ENCODE results near the gene CSF2RB. TPM values are rescaled to one million over a fixed set of nuclear protein-coding genes. Genes with fewer than 3 reads are reported as not detected.

CSF2RB gene
- total and polyA plus RNA-seq, 2 experiments from 2014 or later: 0.60 TPM; not detected in 1

GRCh38 chr22:36899498-36899897, 13.9 kb upstream of the CSF2RB start:
- Histone ChIP-seq H3K4me1 (ENCODE audit: low read depth) (no peaks in the 10 kb centered on the region), H3K4me3 (no peak overlapping the region), H3K9me3 (ENCODE audit: low read depth) (no peaks in the 10 kb centered on the region), H3K36me3 (no peaks in the 10 kb centered on the region), H3K27ac (no peak overlapping the region), H3K27me3 (no peaks in the 10 kb centered on the region)
- DNase-seq (ENCODE audit: low read depth in 1 of 2, low spot score in 1 of 2): no peak
- no peak for TF ChIP-seq CTCF (IDR thresholded peaks at IDR 0.05; ENCODE audit: low read depth, low read length)

DNA sequence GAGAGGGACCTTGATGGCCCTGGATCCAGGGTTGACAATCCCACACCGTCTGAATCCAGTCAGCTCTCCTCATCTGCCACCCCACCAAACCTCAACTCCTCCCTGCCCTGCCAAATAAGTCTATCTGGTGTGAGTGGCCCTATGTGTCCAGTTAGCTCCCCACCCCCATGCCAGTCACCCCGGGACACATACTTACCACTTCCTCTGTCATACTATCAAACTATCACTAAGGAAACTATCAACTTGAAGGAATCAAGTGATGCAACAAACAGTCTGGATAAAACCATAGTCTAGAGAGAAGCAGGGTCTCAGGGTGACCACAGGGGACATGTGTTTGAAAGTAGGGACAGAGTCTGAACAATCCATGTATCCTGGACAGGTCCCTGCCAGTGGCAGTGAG, 13.2 kb upstream of the CSF2RB start:
- no peak overlapping the region for H3K4me3 ChIP-seq

DNA sequence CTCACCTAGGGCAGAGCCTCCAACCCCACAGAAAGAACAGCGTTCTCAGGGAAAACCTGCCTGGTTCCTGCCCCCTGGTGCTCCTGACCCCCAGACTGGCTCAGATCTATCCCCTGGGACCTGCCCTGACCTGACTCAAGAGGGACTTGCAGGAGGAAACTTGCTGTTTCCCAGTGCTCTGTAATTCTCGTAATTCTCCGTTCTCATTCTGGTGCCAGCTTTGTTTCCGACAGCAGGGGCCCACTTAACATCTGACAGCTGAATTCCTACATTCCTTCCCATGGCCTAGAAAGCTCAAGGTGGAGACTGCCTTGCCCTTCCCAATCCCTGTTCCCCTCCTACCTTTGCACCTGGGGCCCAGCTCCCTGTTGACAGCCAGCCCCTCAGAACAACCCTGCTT, 12.5 kb upstream of the CSF2RB start:
- Histone ChIP-seq H3K27me3 (no peaks in the 10 kb centered on the region), H3K9me3 (ENCODE audit: low read depth) (no peaks in the 10 kb centered on the region), H3K4me3 (no peak overlapping the region), H3K36me3 (no peaks in the 10 kb centered on the region), H3K4me1 (ENCODE audit: low read depth) (no peaks in the 10 kb centered on the region), H3K27ac (no peak overlapping the region)
- DNase-seq (ENCODE audit: low read depth in 1 of 2, low spot score in 1 of 2): peak; percentile 24 to 42
- TF ChIP-seq CTCF (IDR thresholded peaks at IDR 0.05; ENCODE audit: low read depth, low read length): no peak

More for the DNA sequence above, 13.2 kb upstream of the CSF2RB start:
- Histone ChIP-seq H3K27me3 (no peaks in the 10 kb centered on the region), H3K36me3 (no peaks in the 10 kb centered on the region), H3K9me3 (ENCODE audit: low read depth) (no peaks in the 10 kb centered on the region), H3K4me1 (ENCODE audit: low read depth) (no peaks in the 10 kb centered on the region), H3K27ac (no peak overlapping the region)
- no peak for TF ChIP-seq CTCF (IDR thresholded peaks at IDR 0.05; ENCODE audit: low read depth, low read length)
- no peak for DNase-seq (ENCODE audit: low read depth in 1 of 2, low spot score in 1 of 2)

- H3K27ac ChIP-seq: no peak overlapping the region
- H3K4me3 ChIP-seq: no peak overlapping the region
Measured at GRCh38 chr22:36901411-36902142, 11.9 kb upstream of the CSF2RB start.

GRCh38 chr22:36902143-36902926, 11.1 kb upstream of the CSF2RB start:
- Histone ChIP-seq H3K9me3 (ENCODE audit: low read depth) (no peaks in the 10 kb centered on the region), H3K36me3 (no peaks in the 10 kb centered on the region), H3K4me3 (no peak overlapping the region), H3K27ac (no peak overlapping the region), H3K27me3 (no peaks in the 10 kb centered on the region), H3K4me1 (ENCODE audit: low read depth) (no peaks in the 10 kb centered on the region)
- no peak for DNase-seq (ENCODE audit: low read depth in 1 of 2, low spot score in 1 of 2)
- no peak for TF ChIP-seq CTCF (IDR thresholded peaks at IDR 0.05; ENCODE audit: low read depth, low read length)

More at GRCh38 chr22:36901411-36902142, 11.9 kb upstream of the CSF2RB start:
- H3K4me1 ChIP-seq (ENCODE audit: low read depth): no peaks in the 10 kb centered on the region
- H3K9me3 ChIP-seq (ENCODE audit: low read depth): no peaks in the 10 kb centered on the region
- H3K27me3 ChIP-seq: no peaks in the 10 kb centered on the region
- no peak for TF ChIP-seq CTCF (IDR thresholded peaks at IDR 0.05; ENCODE audit: low read depth, low read length)
- DNase-seq (ENCODE audit: low read depth in 1 of 2, low spot score in 1 of 2): no peak
- no peaks in the 10 kb centered on the region for H3K36me3 ChIP-seq

All from cardiac muscle cell (in vitro differentiated cells and primary cell).